Stimulated activated CD4-positive, alpha-beta T cell treated with anti-CD3 and anti-CD28 coated beads, Interleukin-1b, Interleukin-23, amount 100 ng/mL, for 48 hours (primary cell): Measurements from ENCODE around the gene MAN1A1.

Experiments
- DNase-seq: peaks from one replicate; pipeline ENCODE4 v3.0.0-alpha.2; 2020

MAN1A1 gene

GRCh38 chr6:119324718-119325117 lies 24.8 kb downstream of the MAN1A1 start:
- DNase-seq, result no peak

GRCh38 chr6:119323931-119324330 lies 25.6 kb downstream of the MAN1A1 start:
- DNase-seq, result no peak

GRCh38 chr6:119323478-119323877 lies 26.1 kb downstream of the MAN1A1 start:
- DNase-seq, result no peak

GRCh38 chr6:119322715-119323350 lies 26.7 kb downstream of the MAN1A1 start:
- DNase-seq, result no peak

- no peak for DNase-seq
These were observed 27.5 kb downstream of the MAN1A1 start for GRCh38 chr6:119322034-119322433.

GRCh38 chr6:119319694-119320093 lies 29.9 kb downstream of the MAN1A1 start:
- no peak for DNase-seq

- no peak for DNase-seq
These were observed 30.8 kb downstream of the MAN1A1 start for GRCh38 chr6:119318730-119319129.

GRCh38 chr6:119318176-119318575 lies 31.4 kb downstream of the MAN1A1 start:
- DNase-seq, result no peak

- DNase-seq, result no peak
These were observed 32.6 kb downstream of the MAN1A1 start for GRCh38 chr6:119317007-119317406.

- no peak for DNase-seq
These were observed 34.7 kb downstream of the MAN1A1 start for GRCh38 chr6:119314885-119315272.

GRCh38 chr6:119313937-119314884 lies 35.4 kb downstream of the MAN1A1 start:
- peak; percentile 34 for DNase-seq

GRCh38 chr6:119312875-119313338 lies 36.7 kb downstream of the MAN1A1 start:
- peak; percentile 43 for DNase-seq

- no peak for DNase-seq
These were observed 37.1 kb downstream of the MAN1A1 start for GRCh38 chr6:119312441-119312840.

- no peak for DNase-seq
These were observed 37.9 kb downstream of the MAN1A1 start for GRCh38 chr6:119311514-119312142.

GRCh38 chr6:119310486-119311036 lies 39.0 kb downstream of the MAN1A1 start:
- DNase-seq, result peak; percentile 6

GRCh38 chr6:119308991-119309657 lies 40.4 kb downstream of the MAN1A1 start:
- no peak for DNase-seq

GRCh38 chr6:119308048-119308570 lies 41.5 kb downstream of the MAN1A1 start:
- DNase-seq, result no peak

- DNase-seq, result no peak
These were observed 42.5 kb downstream of the MAN1A1 start for GRCh38 chr6:119307056-119307455.

- DNase-seq, result no peak
These were observed 43.1 kb downstream of the MAN1A1 start for GRCh38 chr6:119306396-119306968.

GRCh38 chr6:119303164-119303887 lies 46.2 kb downstream of the MAN1A1 start:
- no peak for DNase-seq

- no peak for DNase-seq
These were observed 48.1 kb downstream of the MAN1A1 start for GRCh38 chr6:119301429-119301828.
